NCI-H2107 (cell line): ENCODE data around the gene PTPRJ.

Source experiments
- DNase-seq: peaks from one replicate; lab custom pipeline; 2025; lab: John Stamatoyannopoulos, UW

Gene PTPRJ

GRCh38 chr11:48040830-48041444, 60.6 kb downstream of the PTPRJ start:
- no peak for DNase-seq

- DNase-seq = no peak
Measured at GRCh38 chr11:48041877-48042695, 61.7 kb downstream of the PTPRJ start.

- DNase-seq = no peak
Measured at GRCh38 chr11:48043111-48043990, 63.0 kb downstream of the PTPRJ start.

DNA sequence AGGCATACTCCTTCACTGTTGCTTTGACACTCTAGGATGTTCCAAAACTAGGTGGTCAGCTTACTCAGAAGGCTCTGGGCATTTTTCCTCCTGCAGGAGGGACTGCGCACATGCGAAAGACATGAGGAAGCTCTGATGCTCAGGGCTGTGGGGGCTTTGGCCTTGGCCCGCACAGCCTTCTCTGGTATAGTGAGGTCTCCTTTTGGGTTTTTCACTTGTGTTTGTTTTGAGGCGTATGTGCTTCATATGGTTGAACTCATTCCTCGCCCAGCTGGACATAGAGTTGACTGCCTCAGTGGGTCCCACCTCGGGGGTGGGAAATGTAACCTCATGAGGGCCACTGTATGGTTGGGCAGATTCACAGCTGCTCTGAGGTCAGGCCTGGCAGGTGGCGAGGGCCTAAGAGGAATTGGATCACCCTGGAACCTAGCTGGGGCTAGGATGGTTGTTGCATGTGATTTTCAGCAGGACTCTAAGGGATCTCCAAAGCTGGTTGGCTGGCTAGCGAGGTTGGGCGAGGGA, 63.7 kb downstream of the PTPRJ start:
- no peak for DNase-seq

DNA sequence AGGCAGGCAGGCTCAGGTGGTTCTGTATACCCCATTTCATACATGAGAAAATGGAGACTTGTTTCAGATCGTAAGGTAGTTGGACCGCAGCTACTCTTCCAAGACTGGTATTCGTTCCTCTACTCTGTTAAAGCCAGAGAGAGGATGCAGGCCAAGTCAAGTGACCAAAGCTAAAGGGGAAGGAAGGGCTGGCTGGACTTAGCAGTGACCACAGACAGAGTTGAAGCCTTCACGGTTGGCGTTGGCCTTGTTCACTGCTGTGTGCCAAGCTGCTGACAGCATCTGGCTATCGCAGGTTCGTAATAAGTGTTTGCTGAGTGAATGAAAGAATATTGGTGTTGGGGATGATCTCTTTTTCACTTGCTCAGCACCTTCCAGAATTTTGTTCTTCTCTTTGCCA, 64.2 kb downstream of the PTPRJ start:
- no peak for DNase-seq

- no peak for DNase-seq
Measured at GRCh38 chr11:48045536-48045935, 65.2 kb downstream of the PTPRJ start.

- DNase-seq = no peak
Measured at GRCh38 chr11:48047616-48048015, 67.3 kb downstream of the PTPRJ start.

DNA sequence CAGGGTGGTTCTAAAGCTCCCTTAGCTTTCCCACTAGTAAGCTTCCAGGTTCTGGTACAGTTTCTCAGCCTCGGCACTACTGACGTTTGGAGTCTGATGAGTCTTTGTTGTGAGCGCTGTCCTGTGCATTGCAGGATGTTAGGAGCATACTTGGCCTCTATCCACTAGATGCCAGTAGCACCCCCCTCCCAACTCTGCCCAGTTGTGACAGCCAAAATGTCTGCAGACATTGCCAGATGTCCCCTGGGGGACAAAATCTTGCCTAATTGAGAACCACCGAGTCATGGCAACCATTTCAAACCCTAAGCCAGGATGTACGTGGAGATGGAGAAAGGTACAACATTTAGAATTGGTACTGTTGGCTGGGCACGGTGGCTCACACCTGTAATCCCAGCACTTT, 68.7 kb downstream of the PTPRJ start:
- no peak for DNase-seq

- no peak for DNase-seq
Measured at GRCh38 chr11:48050304-48050703, 69.9 kb downstream of the PTPRJ start.

GRCh38 chr11:48051217-48051830, 71.0 kb downstream of the PTPRJ start:
- DNase-seq = no peak

- DNase-seq = no peak
Measured at GRCh38 chr11:48052183-48053044, 72.1 kb downstream of the PTPRJ start.

DNA sequence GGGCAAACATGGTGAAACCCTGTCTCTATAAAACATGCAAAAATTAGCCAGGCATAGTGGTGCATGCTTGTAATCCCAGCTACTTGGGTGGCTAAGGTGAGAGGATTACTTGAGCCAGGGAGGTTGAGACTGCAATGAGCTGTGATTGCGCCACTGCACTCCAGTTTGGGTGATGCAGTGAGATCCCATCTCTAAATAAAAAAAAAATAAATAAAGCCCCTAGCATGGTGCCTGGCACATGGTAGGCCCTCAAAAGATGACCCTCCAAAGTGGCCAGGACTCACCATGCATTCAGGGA, 74.6 kb downstream of the PTPRJ start:
- no peak for DNase-seq

DNA sequence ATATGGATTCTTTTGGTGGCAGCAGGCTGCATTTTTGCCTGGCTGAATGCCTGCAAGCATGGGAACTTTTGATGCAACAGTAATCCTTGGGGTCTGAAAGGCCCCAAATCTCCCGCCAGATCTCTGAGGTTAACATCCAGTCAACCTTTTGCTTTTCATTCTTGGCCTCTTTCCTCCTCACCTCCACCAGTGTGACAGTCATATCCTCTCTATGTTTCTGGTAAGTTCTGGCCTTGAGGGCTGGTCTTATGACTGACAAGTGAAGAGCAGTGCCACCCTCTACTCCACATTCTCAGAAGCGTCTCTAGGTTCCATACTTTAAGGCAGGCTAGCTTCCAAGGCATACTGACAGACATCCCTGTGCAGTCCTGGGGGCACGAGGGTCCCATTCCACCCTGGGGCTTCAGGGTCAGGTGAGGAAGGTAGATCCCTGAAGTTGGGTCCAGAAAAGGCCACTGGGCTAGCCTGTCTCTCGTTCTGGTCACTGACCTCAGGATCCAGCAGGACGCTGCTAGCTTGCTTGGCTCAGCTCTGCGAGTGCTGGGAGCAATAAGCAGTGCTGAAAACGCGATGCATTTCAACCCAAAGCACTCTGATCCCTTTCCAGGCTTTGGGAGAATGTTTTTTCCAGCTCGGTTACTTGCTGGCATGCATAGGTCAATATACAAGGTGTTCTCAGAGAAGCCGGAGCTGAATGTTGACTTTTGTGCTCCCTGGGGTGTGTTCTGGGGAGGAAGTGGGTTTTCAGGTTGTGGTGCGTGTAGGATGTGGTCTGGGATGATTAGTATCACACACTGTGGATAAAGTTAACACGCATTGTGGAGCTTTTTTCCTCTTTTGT, 75.2 kb downstream of the PTPRJ start:
- no peak for DNase-seq

DNA sequence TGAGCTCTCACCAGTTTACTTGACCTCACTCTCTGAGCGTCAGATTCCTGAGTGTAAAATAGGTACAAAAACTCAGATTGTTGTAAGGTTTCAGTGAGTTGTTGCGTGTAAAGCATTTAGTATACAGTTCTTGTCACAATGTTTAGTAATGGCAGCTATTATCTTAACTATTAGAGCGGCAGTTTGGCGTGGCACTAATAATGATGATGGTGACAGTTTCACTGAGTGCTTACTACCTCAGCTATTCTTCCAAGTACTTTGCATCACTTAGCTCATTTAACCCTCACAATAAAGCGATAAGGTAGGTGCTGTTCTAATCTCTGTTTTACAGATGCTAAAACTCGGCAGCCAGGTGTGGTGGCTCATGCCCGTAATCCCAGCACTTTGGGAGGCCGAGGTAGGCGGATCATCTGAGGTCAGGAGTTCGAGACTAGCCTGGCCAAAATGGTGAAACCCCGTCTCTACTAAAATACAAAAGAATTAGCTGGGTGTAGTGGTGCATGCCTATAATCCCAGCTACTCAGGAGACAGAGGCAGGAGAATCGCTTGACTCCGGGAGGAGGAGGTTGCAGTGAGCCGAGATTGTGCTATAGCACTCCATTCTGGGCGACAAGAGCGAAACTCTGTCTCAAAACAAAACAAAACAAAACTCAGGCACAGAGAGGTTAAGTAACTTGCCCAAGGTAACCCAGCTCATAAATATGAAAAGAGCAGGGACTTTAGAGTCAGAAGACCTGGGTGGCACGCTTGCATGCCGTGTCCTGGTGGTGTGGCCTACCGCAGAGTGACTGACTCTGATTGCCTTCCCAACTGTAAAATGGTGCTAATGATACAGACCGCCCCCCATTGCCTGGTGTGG, 76.2 kb downstream of the PTPRJ start:
- no peak for DNase-seq

GRCh38 chr11:48058064-48058463, 77.7 kb downstream of the PTPRJ start:
- no peak for DNase-seq

GRCh38 chr11:48058788-48059187, 78.4 kb downstream of the PTPRJ start:
- DNase-seq = no peak

GRCh38 chr11:48062649-48063048, 82.3 kb downstream of the PTPRJ start:
- DNase-seq = no peak

- DNase-seq = no peak
Measured at GRCh38 chr11:48063424-48063978, 83.1 kb downstream of the PTPRJ start.

DNA sequence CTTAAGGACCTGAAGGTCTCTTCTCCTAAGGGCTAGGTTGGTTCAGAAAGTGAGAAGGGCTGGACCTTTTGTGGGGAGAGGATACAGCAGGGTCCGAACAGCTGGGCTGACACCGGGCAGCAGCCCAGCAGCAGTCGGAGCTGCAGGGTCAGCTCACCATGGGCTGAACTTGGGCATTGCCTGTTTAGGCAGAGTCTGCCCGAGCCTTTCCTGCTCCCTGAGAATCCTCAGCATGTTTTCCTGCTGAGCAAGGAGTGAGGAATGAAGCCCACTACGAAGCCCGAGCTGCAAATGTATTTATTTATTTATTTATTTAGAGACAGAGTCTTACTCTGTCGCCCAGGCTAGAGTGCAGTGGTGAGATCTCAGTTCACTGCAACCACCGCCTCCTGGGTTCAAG, 83.9 kb downstream of the PTPRJ start:
- DNase-seq = no peak
